Epidermal melanocyte (primary cell): Measurements from ENCODE around the gene ITGB4.
"Not testable (repeated sequence)": the region's sequence is repeated elsewhere in the genome, so short reads cannot be mapped to it uniquely, and the experiment has no call there.

ENCODE experiments used
- DNase-seq: peaks from one replicate; pipeline ENCODE4 v3.0.0; 2011; ENCODE audit warnings: low spot score; ENCODE audit not compliant: insufficient read length

Gene ITGB4

DNA sequence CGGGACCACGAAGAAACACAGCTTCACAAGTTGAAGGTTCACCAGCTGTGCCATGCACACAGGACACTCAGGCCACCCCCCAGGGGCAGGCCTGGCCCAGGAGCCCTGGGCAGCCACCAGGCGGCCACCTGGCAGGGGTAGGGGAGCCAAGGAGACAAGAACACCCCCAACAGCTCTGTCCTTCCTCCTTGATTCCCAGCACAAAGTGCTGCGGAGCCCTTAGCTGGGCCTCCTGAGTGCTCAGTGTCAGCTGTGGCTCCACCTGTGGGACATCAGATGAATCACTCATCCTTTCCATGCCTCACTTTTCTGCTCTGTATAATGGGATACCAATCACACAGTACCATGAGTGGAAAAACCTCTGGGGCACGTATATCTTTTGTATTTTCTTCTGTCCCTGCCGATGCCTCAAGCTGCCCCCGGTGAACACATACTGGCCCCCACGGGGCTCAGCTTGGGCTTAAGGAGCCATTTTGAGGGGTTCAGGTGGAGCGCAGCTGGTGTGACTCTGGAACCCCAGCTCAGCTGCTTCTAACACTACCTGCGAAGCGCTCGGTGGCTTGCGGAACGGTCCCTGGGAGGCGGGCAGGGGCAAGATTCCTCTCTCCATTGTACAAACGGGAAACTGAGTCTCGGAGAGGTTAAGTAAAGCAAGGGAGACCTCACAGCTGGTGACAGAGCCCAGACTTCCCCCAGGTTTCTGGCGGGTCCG lies 31.7 kb downstream of the ITGB4 start:
- DNase-seq = no peak

DNA sequence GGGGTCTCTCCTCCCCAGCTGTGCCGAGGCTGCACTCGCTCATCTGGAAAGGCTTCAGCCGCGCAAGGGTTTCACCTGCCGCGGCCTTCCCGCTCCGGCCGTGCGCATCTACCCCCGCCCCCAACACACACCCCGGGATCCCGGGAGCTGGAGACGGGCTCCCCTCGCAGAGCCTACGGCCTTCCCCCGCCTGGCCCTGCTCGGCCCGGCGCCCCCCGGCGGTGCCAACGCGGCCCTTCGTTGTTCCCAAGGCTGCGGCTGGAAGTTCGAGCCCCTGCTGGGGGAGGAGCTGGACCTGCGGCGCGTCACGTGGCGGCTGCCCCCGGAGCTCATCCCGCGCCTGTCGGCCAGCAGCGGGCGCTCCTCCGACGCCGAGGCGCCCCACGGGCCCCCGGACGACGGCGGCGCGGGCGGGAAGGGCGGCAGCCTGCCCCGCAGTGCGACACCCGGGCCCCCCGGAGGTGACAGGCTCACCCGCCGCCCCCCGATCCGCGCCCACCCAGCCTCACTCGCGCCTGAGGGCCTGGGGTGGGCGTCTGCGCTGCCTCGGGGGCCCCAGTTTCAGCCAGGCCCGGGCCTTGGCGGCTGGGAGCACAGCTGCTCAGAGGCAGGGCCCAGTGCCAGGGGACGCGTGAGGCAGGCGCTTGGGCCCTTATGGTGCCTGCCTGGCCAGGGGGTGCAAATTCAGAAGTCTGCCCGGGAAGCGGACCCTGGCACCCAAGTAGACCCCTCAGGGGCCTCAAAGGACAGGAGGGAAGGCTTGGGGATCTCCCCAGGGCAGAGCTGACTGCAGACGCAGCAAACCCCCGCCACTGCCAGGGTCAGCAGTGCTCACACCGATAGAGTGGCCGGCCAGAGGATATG lies 32.5 kb downstream of the ITGB4 start:
- DNase-seq = no peak

- no peak for DNase-seq
Observed at GRCh38 chr17:75754378-75755204, 33.3 kb downstream of the ITGB4 start.

DNA sequence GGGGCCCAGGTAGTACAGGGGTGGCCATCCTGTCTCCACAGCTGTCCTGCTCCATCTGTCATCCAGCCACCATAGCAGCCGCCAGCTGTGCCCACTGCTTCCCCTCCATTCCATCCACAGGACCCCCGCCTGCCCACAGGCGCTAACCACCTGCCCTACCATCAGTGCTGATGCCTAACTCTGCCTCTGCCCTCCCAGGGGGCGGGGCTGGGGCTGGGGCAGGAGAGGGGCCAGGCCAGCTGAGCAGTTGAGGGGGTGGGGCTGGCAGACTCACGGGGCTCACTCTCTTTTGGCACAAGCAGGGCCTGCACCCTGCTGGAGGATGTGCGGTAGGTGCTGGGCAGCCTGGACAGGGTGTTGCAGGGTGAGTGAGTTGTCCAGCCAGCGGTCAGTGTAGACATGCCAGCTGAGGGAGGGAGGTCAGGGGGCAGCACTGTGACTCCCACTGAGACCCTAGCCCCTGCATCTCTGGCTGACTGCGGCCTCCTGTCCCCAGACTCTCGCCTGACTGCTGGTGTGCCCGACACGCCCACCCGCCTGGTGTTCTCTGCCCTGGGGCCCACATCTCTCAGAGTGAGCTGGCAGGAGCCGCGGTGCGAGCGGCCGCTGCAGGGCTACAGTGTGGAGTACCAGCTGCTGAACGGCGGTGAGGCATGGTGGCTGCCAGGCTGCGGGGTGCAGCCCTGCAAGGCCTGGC lies 34.1 kb downstream of the ITGB4 start:
- no peak for DNase-seq

DNA sequence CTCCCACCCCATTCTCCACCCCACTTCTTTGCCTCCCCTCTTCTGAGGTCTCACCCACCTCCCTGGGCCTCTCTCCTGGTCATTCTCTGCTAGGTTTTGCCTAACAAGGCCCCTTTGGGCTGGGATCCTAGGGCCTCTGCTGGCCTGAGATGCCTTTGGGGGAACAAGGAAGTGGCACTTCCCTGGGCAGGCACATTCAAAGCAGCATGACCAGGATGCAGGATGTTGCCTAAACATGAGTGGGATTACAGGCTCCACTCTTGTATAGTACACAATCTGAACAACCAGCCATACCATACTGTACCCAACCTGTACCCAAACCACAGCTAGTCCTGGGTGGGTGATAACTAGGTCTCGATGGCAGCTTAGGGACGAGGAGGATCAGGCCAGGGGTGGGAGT lies 34.7 kb downstream of the ITGB4 start:
- no peak for DNase-seq

DNA sequence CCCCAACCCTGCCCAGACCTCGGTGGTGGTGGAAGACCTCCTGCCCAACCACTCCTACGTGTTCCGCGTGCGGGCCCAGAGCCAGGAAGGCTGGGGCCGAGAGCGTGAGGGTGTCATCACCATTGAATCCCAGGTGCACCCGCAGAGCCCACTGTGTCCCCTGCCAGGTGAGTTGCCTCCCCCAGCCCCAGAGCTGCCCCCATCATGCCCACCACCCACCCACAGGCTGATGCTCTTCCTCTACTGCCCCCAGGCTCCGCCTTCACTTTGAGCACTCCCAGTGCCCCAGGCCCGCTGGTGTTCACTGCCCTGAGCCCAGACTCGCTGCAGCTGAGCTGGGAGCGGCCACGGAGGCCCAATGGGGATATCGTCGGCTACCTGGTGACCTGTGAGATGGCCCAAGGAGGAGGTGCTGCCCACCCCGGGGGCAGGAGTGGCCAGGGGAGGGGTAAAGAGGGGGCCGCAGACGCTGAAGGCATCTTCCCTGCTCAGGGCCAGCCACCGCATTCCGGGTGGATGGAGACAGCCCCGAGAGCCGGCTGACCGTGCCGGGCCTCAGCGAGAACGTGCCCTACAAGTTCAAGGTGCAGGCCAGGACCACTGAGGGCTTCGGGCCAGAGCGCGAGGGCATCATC lies 35.3 kb downstream of the ITGB4 start:
- DNase-seq = no peak

- DNase-seq = no peak
Observed at GRCh38 chr17:75757086-75757681, 35.9 kb downstream of the ITGB4 start.

- DNase-seq = no peak
Observed at GRCh38 chr17:75758131-75758905, 37.1 kb downstream of the ITGB4 start.

DNA sequence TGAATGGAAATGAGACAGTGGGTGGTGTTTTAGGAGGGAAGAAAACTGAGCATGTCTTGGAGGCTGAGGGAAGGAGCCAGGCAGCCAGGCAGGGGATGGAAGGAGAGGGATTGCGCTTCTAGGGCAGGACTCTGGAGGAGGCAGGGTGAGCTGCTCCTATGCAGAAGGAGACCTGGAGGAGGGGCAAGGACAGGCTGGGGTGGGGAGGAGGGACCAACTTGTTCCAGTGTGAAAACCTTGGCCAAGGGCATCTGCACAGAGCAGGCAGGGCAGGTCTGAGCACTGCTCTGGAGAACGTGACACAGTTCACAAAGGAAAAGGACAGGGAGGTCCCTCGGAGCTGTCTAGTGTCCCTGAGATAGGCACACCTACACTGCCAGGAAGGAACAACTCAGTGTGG lies 38.2 kb downstream of the ITGB4 start:
- DNase-seq = no peak

DNA sequence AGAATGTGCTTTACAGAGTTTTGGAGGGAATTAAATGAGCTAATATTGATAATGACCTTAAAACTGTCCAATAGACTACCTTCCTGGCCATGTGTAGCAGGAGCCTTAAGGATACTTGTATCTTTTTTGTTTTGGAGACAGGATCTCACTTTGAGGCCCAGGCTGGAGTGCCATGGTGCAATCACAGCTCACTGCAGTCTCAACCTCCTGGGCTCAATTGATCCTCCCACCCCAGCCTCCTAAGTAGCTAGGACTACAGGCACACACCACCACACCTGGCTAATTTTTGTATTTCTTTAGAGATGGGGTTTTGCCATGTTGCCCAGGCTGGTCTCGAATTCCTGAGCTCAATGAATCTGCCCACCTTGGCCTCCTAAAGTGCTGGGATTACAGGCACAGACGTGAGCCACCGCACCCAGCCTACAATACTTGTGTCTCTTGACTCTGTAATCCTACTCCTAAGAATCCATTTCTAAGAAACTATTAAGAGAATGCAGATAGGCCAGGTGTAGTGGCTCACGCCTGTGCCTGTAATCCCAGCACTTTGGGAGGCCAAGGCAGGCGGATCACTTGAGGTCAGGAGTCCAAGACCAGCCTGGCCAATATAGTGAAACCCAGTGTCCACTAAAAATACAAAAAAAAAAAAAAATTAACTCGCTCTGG lies 38.9 kb downstream of the ITGB4 start:
- not testable (repeated sequence) for DNase-seq

- no peak for DNase-seq
Observed at GRCh38 chr17:75762513-75763268, 41.4 kb downstream of the ITGB4 start.

- DNase-seq = no peak
Observed at GRCh38 chr17:75763269-75763607, 42.0 kb downstream of the ITGB4 start.

- no peak for DNase-seq
Observed at GRCh38 chr17:75763613-75764416, 42.6 kb downstream of the ITGB4 start.

- no peak for DNase-seq
Observed at GRCh38 chr17:75764417-75764710, 43.1 kb downstream of the ITGB4 start.

GRCh38 chr17:75764711-75765421 lies 43.6 kb downstream of the ITGB4 start, which contains the start of gene GALK1:
Gene GALK1 (minus strand): TSS chr17:75765192. CDS start chr17:75765136, 56 bp downstream.
- peak; percentile 88 for DNase-seq

DNA sequence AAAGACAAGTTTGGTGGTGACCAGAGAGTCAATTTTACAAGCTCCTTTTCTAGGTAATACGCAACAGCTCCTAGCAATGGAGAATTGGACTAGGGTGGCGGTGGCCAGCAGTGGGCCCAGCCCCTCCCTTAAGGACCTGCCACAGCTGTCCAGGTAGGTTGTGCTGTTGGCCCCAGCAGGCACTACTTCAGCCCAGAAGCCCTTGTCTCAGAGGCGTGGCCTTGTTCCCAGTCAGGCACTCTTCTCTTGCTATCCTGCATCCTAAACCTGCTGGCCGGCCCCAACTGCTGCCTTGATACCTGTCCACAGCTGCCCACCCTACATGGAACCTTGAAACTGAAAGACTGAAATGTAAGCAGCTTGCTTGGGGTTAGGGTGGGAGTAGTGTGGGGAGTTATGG lies 44.7 kb downstream of the ITGB4 start:
- DNase-seq = no peak

DNA sequence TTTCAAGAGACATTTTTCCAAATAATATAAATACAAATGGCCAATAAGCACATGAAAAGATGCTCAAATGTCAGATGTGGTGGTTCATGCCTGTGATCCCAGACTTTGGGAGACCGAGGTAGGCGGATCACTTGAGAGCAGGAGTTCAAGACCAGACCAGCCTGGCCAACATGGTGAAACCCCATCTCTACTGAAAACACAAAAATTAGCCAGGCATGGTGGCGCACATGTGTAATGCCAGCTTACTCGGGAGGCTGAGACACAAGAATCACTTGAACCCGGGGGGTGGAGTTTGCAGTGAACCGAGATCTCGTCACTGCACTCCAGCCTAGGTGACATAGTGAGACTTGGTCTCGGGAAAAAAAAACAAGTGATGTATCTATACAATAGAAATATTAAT lies 46.6 kb downstream of the ITGB4 start:
- no peak for DNase-seq
